Stimulated activated CD4-positive, alpha-beta T cell treated with anti-CD3 and anti-CD28 coated beads, TNF-alpha, amount 100 ng/mL, for 24 hours (primary cell): Measurements from ENCODE around the gene ACSF3.

Experiments used
- DNase-seq, 3 experiments: peaks; one replicate each; pipeline ENCODE4 v3.0.0-alpha.2; 2020; ENCODE audit warnings: low read depth in 3 of 3

The ACSF3 gene

GRCh38 chr16:89131783-89132182 is 38.1 kb downstream of the ACSF3 start:
- DNase-seq = no peak

- DNase-seq = no peak
These were observed 38.7 kb downstream of the ACSF3 start for GRCh38 chr16:89132194-89133005.

- DNase-seq = no peak
These were observed 39.9 kb downstream of the ACSF3 start for GRCh38 chr16:89133457-89134127.

GRCh38 chr16:89134269-89134668 is 40.6 kb downstream of the ACSF3 start:
- no peak for DNase-seq

- DNase-seq = no peak
These were observed 41.5 kb downstream of the ACSF3 start for GRCh38 chr16:89135166-89135565.

GRCh38 chr16:89135971-89136765 is 42.5 kb downstream of the ACSF3 start:
- no peak for DNase-seq

- DNase-seq = no peak
These were observed 43.3 kb downstream of the ACSF3 start for GRCh38 chr16:89136931-89137330.

- no peak for DNase-seq
These were observed 44.2 kb downstream of the ACSF3 start for GRCh38 chr16:89137666-89138512.

- DNase-seq = no peak
These were observed 44.8 kb downstream of the ACSF3 start for GRCh38 chr16:89138513-89138795.

GRCh38 chr16:89138843-89139520 is 45.3 kb downstream of the ACSF3 start:
- DNase-seq = no peak

- no peak for DNase-seq
These were observed 46.3 kb downstream of the ACSF3 start for GRCh38 chr16:89139907-89140361.

- no peak for DNase-seq
These were observed 46.7 kb downstream of the ACSF3 start for GRCh38 chr16:89140401-89140800.

GRCh38 chr16:89140981-89141883 is 47.6 kb downstream of the ACSF3 start:
- no peak for DNase-seq

- no peak for DNase-seq
These were observed 48.2 kb downstream of the ACSF3 start for GRCh38 chr16:89141884-89142267.

GRCh38 chr16:89142474-89143195 is 49.0 kb downstream of the ACSF3 start:
- no peak for DNase-seq

- no peak for DNase-seq
These were observed 49.6 kb downstream of the ACSF3 start for GRCh38 chr16:89143201-89143741.

- no peak for DNase-seq
These were observed 50.4 kb downstream of the ACSF3 start for GRCh38 chr16:89143911-89144675.

GRCh38 chr16:89144681-89145080 is 51.0 kb downstream of the ACSF3 start:
- DNase-seq = no peak
